Measurements from ENCODE around the gene EPOP. TPM values are rescaled to one million over a fixed set of nuclear protein-coding genes. Genes with fewer than 3 reads are reported as not detected.

EPOP gene
- total RNA-seq, 1 donor from 2014 or later, result 2.4 TPM

DNA sequence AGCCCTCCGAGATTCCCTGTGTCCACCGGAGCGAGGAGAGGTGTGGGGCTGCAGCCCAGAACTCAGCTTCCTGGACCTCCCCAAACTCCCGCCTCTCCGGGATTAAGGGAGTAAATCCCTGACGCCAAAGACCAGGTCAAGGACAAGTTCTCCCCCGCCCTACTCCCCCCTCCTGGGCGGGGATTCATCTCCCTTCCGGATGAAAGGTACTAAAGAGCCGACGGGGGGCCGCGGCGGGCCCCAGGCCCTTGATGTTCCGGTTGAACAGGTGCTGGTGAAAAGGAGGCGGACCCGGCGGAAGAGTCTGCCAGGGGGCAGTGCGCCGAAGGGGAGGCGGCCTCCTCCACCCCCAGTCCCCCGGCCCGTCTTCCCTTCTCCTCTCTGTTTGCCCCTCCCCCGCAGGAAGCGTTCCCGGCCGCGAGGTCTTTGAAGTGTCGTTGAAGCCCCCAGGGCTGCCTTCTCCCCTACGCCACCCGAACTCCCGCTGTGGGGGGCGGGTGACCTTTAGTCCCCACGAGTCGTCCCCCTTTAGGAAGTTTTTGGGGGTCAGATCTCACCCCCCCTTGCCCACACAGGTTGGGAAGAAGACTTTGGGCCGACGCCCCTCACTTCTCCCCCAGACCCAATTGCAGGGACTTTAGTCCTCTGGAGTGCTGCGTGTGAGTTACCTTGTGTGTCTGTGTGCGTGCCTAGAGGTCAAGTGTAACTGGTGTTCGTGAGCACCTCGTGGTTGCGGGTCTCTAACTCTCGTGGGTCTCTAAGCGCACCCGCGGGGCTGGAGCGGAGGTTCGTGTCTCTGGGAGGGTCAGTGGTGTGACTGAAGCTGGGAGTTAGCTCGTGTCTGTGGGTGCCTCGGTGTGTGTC is 29.2 kb upstream of the EPOP start:
- TF ChIP-seq, protein P1, sequence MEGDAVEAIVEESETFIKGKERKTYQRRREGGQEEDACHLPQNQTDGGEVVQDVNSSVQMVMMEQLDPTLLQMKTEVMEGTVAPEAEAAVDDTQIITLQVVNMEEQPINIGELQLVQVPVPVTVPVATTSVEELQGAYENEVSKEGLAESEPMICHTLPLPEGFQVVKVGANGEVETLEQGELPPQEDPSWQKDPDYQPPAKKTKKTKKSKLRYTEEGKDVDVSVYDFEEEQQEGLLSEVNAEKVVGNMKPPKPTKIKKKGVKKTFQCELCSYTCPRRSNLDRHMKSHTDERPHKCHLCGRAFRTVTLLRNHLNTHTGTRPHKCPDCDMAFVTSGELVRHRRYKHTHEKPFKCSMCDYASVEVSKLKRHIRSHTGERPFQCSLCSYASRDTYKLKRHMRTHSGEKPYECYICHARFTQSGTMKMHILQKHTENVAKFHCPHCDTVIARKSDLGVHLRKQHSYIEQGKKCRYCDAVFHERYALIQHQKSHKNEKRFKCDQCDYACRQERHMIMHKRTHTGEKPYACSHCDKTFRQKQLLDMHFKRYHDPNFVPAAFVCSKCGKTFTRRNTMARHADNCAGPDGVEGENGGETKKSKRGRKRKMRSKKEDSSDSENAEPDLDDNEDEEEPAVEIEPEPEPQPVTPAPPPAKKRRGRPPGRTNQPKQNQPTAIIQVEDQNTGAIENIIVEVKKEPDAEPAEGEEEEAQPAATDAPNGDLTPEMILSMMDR (IDR thresholded peaks at IDR 0.05; ENCODE audit: insufficient read depth, low read length, severe bottlenecking), result no peak
- DNase-seq (ENCODE audit: low read depth), result peak; percentile 25
- H3K36me3 ChIP-seq (ENCODE audit: control insufficient read depth, insufficient read depth, low read length), result peaks cover 2% of the 10 kb centered on the region
- no peaks in the 10 kb centered on the region for H3K27me3 ChIP-seq (ENCODE audit: control insufficient read depth, insufficient read depth, low read length)
- peak overlapping the region; percentile 62 for H3K4me3 ChIP-seq (ENCODE audit: low read depth, low read length)
- FAIRE-seq, result no peak

DNA sequence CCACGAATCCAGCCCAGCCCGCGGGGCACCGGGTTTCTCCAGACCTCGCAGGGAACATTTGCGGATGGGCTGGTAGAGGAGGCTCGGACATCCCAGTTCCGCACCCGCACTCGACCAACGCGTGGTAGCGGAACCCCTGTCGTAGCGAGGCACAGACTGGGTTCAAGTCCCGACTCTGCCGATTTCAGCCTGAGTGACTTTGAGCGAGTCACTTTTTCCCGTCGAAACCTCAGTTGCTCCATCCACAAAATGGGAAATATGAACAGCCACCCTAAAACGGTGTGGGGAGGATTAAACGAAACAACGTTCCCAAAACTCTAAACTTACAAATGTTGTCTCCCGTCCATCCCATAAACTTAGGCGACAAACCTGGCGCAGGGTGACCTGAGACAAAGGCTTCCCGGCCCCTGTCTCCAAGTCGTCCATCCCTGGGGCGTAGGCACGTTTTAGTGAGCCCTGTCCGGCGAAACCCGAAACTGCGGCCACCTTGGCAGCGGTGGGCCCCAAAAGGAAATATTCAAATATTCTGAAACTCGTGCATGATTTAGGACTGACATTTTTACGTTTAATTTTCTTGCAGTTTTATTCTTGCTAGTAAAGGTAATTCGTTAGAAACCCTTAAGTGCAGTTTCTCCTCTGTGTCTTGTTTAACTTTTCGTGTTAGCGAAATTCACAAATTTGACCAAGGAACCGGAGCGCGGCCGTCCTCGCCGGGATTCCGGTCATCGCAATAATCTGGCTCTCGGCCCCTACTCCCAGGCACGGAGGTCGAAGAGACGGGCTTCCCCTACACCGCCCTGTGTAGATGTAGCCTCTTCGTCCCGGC is 28.4 kb upstream of the EPOP start:
- FAIRE-seq, result no peak
- Histone ChIP-seq H3K36me3 (ENCODE audit: control insufficient read depth, insufficient read depth, low read length) (peaks cover 2% of the 10 kb centered on the region), H3K4me3 (ENCODE audit: low read depth, low read length) (peak overlapping the region; percentile 62), H3K27me3 (ENCODE audit: control insufficient read depth, insufficient read depth, low read length) (no peaks in the 10 kb centered on the region)
- TF ChIP-seq, protein P1 (IDR thresholded peaks at IDR 0.05; ENCODE audit: insufficient read depth, low read length, severe bottlenecking), result peak; percentile 0
- no peak for DNase-seq (ENCODE audit: low read depth)

DNA sequence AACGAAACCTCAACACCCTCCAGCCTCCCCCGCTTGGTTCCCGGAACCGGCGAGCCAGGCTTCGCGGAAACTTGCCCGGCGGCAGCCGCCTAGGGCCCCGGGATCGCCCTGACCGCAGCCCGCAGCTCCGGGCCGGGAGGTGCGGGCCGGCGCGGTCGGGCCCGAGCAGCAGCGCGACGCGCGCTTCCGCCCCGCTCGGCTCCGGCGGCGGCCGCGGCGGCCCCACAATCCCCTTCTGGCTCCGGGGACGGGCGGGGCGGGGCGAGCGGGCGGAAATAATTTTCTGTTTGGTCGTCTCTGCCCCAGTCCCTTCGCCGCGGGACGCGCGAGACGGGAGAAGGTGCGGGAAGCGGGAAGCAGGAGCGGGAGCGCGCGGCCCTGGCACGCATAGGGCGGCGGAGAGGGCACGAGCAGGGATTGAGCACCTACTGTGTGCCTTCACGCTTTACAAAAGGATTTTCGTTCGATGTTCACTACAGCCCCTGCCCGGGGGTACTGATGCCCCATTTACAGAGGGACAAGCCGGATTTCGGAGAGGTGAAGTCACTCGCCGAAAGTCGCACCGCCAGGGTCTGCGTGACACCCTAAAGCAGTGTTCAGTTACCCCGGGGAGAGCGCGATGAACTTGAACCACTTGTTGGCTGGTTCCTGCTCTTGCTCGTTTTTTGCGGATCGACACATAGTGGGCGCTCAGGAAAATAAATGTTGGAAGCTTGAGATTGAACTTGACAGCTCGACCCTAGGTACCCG is 27.6 kb upstream of the EPOP start:
- DNase-seq (ENCODE audit: low read depth) (peak; percentile 54), FAIRE-seq (no peak)
- H3K27me3 ChIP-seq (ENCODE audit: control insufficient read depth, insufficient read depth, low read length), result no peaks in the 10 kb centered on the region
- peak overlapping the region; percentile 62 for H3K4me3 ChIP-seq (ENCODE audit: low read depth, low read length)
- TF ChIP-seq, protein P1 (IDR thresholded peaks at IDR 0.05; ENCODE audit: insufficient read depth, low read length, severe bottlenecking), result peak; percentile 1
- no peaks in the 10 kb centered on the region for H3K36me3 ChIP-seq (ENCODE audit: control insufficient read depth, insufficient read depth, low read length)

DNA sequence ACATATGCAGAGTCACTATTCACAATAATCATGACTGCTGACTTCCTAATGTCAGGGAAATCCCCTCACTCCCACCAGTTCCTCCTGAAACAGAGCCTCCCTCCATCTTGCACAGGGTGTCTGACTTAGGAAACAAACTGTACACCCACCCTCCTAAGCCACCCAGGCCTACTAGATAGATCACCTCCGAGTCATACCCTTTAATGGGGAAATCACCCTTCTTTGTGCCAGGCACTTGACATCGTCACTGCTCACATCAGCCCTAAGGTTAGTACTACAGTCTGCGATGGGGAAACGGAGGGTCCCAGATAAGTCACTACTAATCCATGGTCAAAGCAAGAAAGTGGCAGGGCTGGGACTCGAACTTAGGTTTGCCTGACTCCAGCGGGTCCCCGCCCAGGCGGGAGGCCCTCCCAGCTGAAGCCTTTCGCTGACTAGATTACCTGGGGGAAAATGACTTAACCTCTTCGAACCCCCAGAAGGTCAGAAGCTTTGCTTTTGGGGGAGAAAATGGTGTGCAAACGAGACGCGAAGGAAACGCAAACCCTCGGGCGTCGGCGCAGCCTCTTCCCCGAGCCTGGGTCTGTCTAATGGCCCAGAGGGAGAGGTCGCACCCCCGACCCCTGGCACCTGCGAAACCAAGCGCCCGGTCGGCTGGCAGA is 26.9 kb upstream of the EPOP start:
- no peak for FAIRE-seq
- peak; percentile 51 for DNase-seq (ENCODE audit: low read depth)
- TF ChIP-seq, protein P1 (IDR thresholded peaks at IDR 0.05; ENCODE audit: insufficient read depth, low read length, severe bottlenecking), result no peak
- H3K27me3 ChIP-seq (ENCODE audit: control insufficient read depth, insufficient read depth, low read length), result no peaks in the 10 kb centered on the region
- no peaks in the 10 kb centered on the region for H3K36me3 ChIP-seq (ENCODE audit: control insufficient read depth, insufficient read depth, low read length)
- peak overlapping the region; percentile 62 for H3K4me3 ChIP-seq (ENCODE audit: low read depth, low read length)

DNA sequence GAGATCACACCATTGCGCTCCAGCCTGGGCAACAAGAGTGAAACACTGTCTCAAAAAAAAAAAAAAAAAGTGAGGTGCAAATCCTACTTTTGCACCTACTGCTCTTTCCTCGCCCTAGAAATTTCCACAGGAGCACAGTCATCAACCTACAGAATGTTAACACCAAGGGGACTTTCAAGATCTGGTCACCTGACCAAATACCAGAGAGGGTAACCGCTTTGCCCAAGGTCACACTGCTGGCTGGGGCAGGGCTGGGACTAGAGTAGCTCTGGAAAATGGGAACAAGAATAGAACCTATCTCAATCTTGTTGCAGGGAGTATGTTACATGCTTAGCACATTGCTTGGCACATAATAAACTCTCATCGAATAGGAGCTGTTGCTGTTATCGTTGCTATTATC is 24.0 kb upstream of the EPOP start:
- Histone ChIP-seq H3K27me3 (ENCODE audit: control insufficient read depth, insufficient read depth, low read length) (no peaks in the 10 kb centered on the region), H3K36me3 (ENCODE audit: control insufficient read depth, insufficient read depth, low read length) (no peaks in the 10 kb centered on the region), H3K4me3 (ENCODE audit: low read depth, low read length) (no peak overlapping the region)
- no peak for DNase-seq (ENCODE audit: low read depth)
- no peak for FAIRE-seq
- TF ChIP-seq, protein P1 (IDR thresholded peaks at IDR 0.05; ENCODE audit: insufficient read depth, low read length, severe bottlenecking), result no peak
